ENCODE measurements around the gene ARL6IP4.

The ARL6IP4 gene

DNA sequence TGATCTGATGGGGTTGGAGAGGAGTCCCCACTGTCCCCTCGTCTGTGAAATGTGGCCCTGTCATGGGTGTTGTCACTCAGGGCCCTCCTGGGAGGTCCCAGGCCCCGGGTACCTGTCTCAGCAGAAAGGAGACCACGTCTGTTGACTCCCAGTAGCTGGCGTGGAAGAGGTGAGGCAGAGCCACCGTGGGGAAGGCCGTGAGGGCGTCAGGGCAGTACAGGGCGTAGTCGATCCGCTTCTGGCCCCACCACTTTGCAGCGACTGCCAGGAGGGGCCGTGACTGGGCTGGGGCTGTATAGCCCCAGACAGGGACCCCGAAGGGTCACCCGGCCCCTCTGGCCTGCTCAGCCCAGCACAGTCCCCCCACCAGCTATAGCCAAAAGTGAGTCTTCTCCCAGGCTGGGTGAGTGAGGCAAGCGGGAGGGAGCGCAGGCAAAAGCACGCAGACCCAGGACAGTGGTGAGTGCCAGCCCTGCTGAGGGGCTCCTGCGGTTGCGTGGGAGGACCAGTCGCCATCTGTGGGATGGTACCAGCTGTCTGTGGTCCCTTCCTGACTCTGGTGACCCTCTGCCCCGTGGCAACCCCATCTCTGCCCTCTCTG lies 8.2 kb downstream of the ARL6IP4 start:
- no peak overlapping the region for H2AFZ ChIP-seq (ENCODE audit: low read depth, low read length, severe bottlenecking)
- no peaks in the 10 kb centered on the region for H3K9me3 ChIP-seq (ENCODE audit: insufficient read depth, low read length)
- no peaks in the 10 kb centered on the region for H3K27me3 ChIP-seq (ENCODE audit: low read length)
- H3F3A ChIP-seq (ENCODE audit: insufficient read depth): peaks cover 10% of the 10 kb centered on the region; the same call in 1 of the 2 replicates
- no peaks in the 10 kb centered on the region for H3K36me3 ChIP-seq (ENCODE audit: low read length)
- H4K20me1 ChIP-seq (ENCODE audit: low read depth, low read length): no peaks in the 10 kb centered on the region
- H3K9me2 ChIP-seq (replicated peaks; ENCODE audit: insufficient read depth, low read length): no peaks in the 10 kb centered on the region
- H3K79me2 ChIP-seq (ENCODE audit: insufficient read depth, low read length): no peaks in the 10 kb centered on the region
- no peak overlapping the region for H3K4me3 ChIP-seq (ENCODE audit: insufficient read depth, low read length, poor library complexity, severe bottlenecking)
- H3K4me2 ChIP-seq (ENCODE audit: low read depth, low read length, poor library complexity, severe bottlenecking): no peak overlapping the region
- no peak overlapping the region for H3K27ac ChIP-seq (ENCODE audit: low read depth, low read length)
- TF ChIP-seq, protein P1, sequence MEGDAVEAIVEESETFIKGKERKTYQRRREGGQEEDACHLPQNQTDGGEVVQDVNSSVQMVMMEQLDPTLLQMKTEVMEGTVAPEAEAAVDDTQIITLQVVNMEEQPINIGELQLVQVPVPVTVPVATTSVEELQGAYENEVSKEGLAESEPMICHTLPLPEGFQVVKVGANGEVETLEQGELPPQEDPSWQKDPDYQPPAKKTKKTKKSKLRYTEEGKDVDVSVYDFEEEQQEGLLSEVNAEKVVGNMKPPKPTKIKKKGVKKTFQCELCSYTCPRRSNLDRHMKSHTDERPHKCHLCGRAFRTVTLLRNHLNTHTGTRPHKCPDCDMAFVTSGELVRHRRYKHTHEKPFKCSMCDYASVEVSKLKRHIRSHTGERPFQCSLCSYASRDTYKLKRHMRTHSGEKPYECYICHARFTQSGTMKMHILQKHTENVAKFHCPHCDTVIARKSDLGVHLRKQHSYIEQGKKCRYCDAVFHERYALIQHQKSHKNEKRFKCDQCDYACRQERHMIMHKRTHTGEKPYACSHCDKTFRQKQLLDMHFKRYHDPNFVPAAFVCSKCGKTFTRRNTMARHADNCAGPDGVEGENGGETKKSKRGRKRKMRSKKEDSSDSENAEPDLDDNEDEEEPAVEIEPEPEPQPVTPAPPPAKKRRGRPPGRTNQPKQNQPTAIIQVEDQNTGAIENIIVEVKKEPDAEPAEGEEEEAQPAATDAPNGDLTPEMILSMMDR (IDR thresholded peaks at IDR 0.05; ENCODE audit: insufficient read depth, low read length, poor library complexity, severe bottlenecking): no peak
- no peak for TF ChIP-seq EZH2phosphoT487 (conservative IDR thresholded peaks at IDR 0.05; ENCODE audit: low read length)
- H3K9ac ChIP-seq (ENCODE audit: low read length): no peak overlapping the region

DNA sequence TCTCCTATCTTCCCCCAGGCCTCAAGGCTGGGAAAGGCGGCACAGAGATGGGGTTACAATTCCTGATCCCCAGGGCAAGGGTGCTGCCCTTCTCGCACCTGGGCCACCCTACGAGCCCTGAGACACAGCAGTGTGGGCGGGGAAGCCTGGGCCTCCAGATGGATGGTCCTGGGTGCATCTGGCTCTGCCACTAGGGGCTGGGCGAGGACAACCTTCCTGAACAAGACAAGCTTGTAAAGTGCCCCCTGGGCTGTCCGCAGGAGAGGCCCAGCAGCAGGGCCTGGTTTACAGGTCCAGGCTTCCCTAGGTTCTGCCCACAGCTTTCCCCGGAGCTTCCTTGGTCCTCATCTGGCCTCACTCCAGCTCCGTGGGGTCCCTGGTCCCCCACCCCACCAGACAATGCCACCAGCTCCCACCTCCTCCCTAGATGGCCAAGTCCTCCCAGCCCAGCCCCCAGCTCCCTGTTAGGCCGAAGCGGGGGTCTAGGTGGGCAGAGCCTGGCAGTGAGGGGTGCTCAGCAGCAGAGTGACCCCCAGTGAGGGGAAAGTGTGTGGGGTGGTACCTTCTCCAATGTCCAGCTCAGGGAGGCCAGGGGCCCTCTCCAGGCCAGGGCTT lies 8.9 kb downstream of the ARL6IP4 start:
- Histone ChIP-seq H2AFZ (ENCODE audit: low read depth, low read length, severe bottlenecking) (no peak overlapping the region), H3K36me3 (ENCODE audit: low read length) (no peaks in the 10 kb centered on the region), H3K79me2 (ENCODE audit: insufficient read depth, low read length) (no peaks in the 10 kb centered on the region), H3K9me3 (ENCODE audit: insufficient read depth, low read length) (no peaks in the 10 kb centered on the region), H4K20me1 (ENCODE audit: low read depth, low read length) (no peaks in the 10 kb centered on the region), H3K4me3 (ENCODE audit: insufficient read depth, low read length, poor library complexity, severe bottlenecking) (no peak overlapping the region), H3K9ac (ENCODE audit: low read length) (no peak overlapping the region), H3F3A (ENCODE audit: insufficient read depth) (0 out of 2 replicates have a peak, but pooled peaks cover 4% of the 10 kb centered on the region), H3K9me2 (replicated peaks; ENCODE audit: insufficient read depth, low read length) (no peaks in the 10 kb centered on the region), H3K27ac (ENCODE audit: low read depth, low read length) (no peak overlapping the region), H3K27me3 (ENCODE audit: low read length) (no peaks in the 10 kb centered on the region), H3K4me2 (ENCODE audit: low read depth, low read length, poor library complexity, severe bottlenecking) (no peak overlapping the region)
- TF ChIP-seq, protein P1 (IDR thresholded peaks at IDR 0.05; ENCODE audit: insufficient read depth, low read length, poor library complexity, severe bottlenecking): no peak
- no peak for TF ChIP-seq EZH2phosphoT487 (conservative IDR thresholded peaks at IDR 0.05; ENCODE audit: low read length)

DNA sequence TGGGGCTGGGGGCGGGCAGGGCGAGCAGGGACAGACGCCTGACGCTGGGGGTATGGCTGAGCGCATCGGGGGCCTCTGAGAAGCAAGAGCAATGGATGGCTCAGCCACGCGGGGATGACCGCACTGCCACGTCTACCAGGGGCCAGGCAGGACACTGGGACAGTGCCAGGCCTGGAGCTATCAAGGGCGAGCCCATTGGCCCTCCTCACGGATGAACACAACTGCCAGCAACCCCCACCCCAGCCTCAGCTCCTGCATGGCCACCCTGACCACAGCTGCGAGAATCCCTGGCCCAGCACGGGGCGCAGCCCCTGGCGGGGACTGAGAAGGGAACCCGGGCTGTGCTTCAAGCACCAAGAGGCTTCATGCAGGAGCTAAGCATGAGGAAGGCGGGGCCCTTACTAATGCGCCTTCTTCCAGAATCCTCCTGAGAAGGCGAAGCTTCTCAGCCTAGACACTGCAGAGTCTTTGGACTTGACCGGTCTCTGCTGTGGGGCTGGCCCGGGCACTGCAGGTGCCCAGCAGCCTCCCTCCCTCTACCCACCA lies 9.5 kb downstream of the ARL6IP4 start:
- Histone ChIP-seq H3K79me2 (ENCODE audit: insufficient read depth, low read length) (no peaks in the 10 kb centered on the region), H3K4me3 (ENCODE audit: insufficient read depth, low read length, poor library complexity, severe bottlenecking) (no peak overlapping the region), H3K9me2 (replicated peaks; ENCODE audit: insufficient read depth, low read length) (no peaks in the 10 kb centered on the region), H3K9me3 (ENCODE audit: insufficient read depth, low read length) (no peaks in the 10 kb centered on the region), H2AFZ (ENCODE audit: low read depth, low read length, severe bottlenecking) (no peak overlapping the region), H3K9ac (ENCODE audit: low read length) (no peak overlapping the region), H3K36me3 (ENCODE audit: low read length) (no peaks in the 10 kb centered on the region), H3K27ac (ENCODE audit: low read depth, low read length) (no peak overlapping the region), H3K4me2 (ENCODE audit: low read depth, low read length, poor library complexity, severe bottlenecking) (no peak overlapping the region), H3F3A (ENCODE audit: insufficient read depth) (0 out of 2 replicates have a peak, but pooled peaks cover under 1% of the 10 kb centered on the region), H3K27me3 (ENCODE audit: low read length) (no peaks in the 10 kb centered on the region), H4K20me1 (ENCODE audit: low read depth, low read length) (no peaks in the 10 kb centered on the region)
- TF ChIP-seq, protein P1 (IDR thresholded peaks at IDR 0.05; ENCODE audit: insufficient read depth, low read length, poor library complexity, severe bottlenecking): no peak
- TF ChIP-seq EZH2phosphoT487 (conservative IDR thresholded peaks at IDR 0.05; ENCODE audit: low read length): no peak
